GM12892 (cell line): ENCODE measurements around the gene PHF21B.
"Not testable (repeated sequence)": the region's sequence is repeated elsewhere in the genome, so short reads cannot be mapped to it uniquely, and the experiment has no call there.

ENCODE experiments used
- DNase-seq: peaks from one replicate; pipeline ENCODE4 v3.0.0; 2011; ENCODE audit not compliant: insufficient read length
- FAIRE-seq: peaks from 2 replicates; lab custom pipeline; 2011; peaks lifted over from hg19 to GRCh38; lab: Jason Lieb, UNC
- POLR2A ChIP-seq: IDR thresholded peaks from 2 replicates; pipeline ENCODE4 v1.6.1; 2011; ENCODE audit warnings: low read depth, low read length, control low read depth
- POLR2AphosphoS5 ChIP-seq: IDR thresholded peaks from 2 replicates; pipeline ENCODE4 v1.6.1; 2011; ENCODE audit warnings: low read depth, low read length, control low read depth
- TAF1 ChIP-seq: IDR thresholded peaks from 2 replicates; pipeline ENCODE4 v1.6.1; 2011; ENCODE audit warnings: low read depth, mild to moderate bottlenecking, control low read depth, low read length, borderline replicate concordance

Gene PHF21B

DNA sequence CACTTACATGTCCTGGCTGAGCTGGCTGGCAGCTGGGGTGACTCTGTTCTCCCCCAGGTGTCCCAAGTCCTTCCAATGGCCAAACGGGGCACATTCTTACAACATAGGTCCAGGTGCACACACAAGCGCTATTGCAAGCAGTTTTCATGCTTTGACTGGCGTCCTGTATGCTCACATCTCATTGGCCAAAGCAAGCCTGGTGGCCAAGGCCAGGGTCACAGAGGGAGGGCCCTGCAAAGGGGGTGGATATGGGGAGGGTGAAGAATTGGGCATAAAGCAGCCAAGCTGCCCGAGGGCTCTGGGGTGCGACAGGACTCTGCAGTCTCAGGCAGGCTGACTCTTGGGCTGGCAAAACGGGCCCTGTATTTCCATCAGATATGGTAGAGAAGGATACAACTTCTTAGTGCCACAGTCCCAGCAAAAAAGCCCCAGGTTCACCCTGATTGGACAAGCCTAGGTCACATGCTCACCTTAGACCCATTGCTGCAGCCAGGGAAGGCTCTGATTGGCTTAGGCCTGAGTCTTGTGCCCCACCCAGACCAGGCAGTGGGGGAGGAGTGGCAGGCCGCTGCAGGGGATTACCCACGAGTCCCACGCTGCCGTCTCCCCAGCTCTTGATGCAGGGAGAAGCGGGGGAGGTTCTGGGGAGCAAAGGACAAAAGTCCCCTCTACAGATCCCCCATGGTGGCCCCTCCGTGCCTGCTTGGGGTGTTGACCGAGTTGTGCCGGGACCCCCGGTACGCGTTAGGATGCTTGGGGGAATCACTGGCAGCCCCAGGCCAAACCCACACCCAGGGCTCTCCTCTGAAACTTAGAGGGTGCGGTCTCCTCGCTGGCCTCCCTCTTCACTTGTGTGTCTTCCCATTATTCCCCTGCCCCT is 146.6 kb downstream of the PHF21B start:
- TF ChIP-seq POLR2AphosphoS5, result no peak
- no peak for TF ChIP-seq POLR2A
- TF ChIP-seq TAF1, result no peak
- DNase-seq (no peak), FAIRE-seq (no peak)

DNA sequence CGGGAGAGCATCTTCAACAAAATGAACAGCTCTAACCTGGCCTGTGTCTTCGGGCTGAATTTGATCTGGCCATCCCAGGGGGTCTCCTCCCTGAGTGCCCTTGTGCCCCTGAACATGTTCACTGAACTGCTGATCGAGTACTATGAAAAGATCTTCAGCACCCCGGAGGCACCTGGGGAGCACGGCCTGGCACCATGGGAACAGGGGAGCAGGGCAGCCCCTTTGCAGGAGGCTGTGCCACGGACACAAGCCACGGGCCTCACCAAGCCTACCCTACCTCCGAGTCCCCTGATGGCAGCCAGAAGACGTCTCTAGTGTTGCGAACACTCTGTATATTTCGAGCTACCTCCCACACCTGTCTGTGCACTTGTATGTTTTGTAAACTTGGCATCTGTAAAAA is 147.5 kb downstream of the PHF21B start:
- FAIRE-seq (no peak), DNase-seq (no peak)
- TF ChIP-seq POLR2A, result no peak
- TF ChIP-seq TAF1, result no peak
- TF ChIP-seq POLR2AphosphoS5, result no peak

DNA sequence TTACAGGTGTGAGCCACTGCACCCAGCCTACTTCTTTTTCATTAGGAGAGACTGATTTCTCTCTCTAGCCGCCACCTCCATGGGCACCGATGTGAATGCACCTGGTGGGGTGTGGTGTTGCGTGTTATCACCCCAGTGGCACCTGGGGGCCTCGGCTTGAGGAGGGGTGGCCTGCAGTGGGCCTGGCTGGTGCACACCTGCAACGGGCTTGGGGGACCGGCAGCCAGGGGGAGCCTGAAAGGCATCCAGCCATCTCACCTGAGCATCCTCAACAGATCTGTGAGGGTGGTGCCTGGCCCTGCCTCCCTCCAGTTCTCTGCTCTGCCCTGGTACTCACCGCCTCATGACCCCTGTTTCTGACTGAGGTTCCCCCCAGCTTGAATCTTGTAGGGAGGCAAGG is 148.6 kb downstream of the PHF21B start:
- TF ChIP-seq POLR2AphosphoS5, result no peak
- no peak for TF ChIP-seq TAF1
- no peak for TF ChIP-seq POLR2A
- FAIRE-seq (no peak), DNase-seq (no peak)

DNA sequence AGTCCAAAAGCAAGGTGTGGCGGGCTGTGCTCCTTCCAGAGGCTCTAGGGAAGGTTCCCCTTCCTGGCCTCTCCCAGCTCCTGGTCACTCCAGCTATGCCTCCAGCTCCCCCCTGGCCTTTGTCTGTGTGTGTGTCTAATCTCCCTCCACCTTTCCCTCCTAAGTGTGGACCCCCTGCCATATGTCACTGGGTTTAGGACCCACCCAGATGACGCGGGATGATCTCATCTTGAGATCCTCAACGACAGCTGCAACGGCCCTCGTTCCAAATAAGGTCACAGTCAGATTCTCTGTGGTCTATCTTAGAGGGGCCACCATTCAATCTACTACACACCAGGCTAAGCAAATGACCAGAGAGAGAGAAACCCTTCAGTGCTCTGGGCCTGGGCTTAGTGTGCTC is 149.5 kb downstream of the PHF21B start:
- no peak for TF ChIP-seq TAF1
- TF ChIP-seq POLR2A, result no peak
- no peak for TF ChIP-seq POLR2AphosphoS5
- FAIRE-seq (no peak), DNase-seq (no peak)

DNA sequence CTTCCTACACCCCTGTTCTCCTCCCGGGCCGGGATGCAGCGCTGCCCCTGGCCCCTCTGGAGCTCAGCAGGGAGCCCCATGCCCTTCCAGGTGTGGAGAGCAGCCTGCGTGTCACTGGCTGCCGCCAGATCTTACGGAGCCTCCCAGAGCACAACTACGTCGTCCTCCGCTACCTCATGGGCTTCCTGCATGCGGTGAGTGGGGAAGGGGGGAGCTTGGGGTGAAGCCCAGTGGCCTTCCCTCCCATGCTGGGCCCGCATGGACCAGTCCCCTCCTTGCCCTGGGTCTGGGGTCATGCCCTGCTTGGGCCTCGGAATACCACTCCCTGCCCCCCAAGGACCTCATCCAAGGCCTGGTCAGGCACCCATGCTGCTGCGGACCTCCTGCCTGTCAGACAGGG is 150.2 kb downstream of the PHF21B start:
- no peak for FAIRE-seq

DNA sequence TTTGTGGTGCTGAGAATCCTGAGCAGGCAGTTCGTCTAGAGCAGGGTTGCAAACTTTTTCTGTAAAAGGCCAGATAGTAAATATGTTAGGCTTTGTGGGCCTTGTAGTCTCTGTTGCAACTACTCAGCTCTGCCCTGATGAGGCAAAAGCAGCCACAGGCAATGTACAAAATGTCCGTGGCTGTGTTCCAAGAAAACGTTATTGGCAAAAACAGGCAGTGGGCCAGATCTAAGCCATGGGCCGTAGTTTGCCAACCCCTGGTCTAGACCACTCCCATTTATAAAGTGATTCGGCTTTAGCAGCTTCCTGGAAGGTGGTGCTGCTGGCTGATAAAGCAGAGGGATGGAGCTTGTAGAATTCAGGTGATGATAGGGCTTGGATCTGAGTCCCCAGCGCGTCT is 151.0 kb downstream of the PHF21B start:
- not testable (repeated sequence) for FAIRE-seq, DNase-seq

More for the DNA sequence above, 150.2 kb downstream of the PHF21B start:
- no peak for TF ChIP-seq TAF1
- TF ChIP-seq POLR2AphosphoS5, result no peak
- no peak for TF ChIP-seq POLR2A
- DNase-seq, result no peak

DNA sequence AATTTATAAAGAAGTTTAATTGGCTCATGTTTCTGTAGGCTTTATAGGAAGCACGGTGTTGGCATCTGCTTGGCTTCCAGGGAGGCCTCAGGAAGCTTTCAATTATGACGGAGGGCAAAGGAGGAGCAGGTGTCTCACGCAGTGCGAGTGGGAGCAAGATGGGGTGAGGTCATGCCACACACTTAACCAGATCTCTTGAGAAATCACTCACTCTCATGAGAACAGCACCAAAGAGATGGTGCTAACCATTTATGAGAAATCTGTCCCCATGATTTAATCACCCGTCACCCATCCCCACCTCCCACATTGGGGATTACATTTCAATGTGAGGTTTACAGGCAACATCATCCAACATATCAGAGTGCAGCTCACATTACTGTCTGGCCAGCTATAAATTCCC is 153.9 kb downstream of the PHF21B start:
- FAIRE-seq, result no peak
- no peak for DNase-seq
- TF ChIP-seq POLR2AphosphoS5 (no peak), TAF1 (no peak), POLR2A (no peak)

DNA sequence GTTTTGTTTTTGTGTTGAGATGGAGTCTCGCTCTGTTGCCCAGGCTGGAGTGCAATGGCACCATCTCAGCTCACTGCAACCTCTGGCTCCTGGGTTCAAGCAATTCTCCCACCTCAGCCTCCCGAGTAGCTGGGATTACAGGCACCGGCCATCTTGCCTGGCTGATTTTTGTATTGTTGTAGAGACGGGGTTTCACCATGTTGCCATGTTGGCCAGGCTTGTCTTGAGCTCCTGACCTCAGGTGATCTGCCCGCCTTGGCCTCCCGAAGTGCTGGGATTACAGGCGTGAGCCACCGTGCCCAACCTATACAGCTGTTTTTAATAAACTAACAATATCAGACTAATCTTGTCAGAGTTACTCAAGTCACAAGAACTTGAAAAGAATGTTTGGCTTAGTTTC is 155.2 kb downstream of the PHF21B start:
- DNase-seq, FAIRE-seq: not testable (repeated sequence)

DNA sequence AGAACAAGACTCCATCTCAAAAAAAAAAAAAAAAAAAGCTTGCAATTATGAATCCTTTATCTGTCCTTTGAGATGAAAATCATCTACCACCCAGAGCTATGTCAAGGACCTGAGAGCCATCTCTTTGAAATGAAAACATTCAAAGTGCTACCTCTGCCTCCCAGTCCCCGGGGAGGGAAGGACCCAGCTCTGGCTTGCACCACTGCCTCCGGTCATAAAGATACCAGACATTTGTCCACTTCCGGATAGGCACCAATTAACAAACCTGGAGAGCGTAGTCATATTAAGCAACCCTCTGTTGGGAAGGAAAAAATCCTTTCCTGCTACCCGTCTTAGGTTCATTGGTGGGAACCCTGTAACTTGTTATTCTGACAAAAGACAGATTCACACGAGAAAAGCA is 158.9 kb downstream of the PHF21B start:
- TF ChIP-seq POLR2A (no peak), POLR2AphosphoS5 (no peak), TAF1 (no peak)
- no peak for DNase-seq
- no peak for FAIRE-seq

DNA sequence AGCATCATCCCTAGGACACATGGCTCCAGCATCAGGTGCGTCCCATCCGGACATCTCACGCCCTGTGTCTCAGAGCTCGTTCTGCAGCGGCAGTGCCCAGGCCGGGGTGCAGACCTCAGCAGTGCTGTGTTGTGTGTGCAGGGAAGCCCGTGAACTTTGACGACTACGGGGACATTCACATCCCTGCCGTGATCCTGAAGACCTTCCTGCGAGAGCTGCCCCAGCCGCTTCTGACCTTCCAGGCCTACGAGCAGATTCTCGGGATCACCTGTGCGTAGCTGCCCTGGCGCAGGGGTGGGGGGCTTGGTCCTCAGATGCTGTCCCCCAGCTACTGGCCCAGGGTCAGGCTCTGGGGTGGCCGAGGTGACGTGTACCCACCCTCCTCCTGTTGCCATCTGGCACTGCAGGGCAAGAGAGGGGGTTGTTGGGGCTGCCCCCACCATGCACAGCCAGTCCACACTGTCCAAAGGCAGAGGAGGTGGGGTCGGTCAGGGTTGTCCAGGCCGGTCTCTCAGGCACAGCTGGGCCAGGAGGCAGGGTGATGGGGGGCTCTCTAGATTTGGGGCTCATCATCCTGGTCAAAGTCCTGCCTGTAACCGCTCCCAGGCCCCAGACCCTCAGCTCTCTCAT is 160.9 kb downstream of the PHF21B start:
- TF ChIP-seq TAF1, result no peak
- TF ChIP-seq POLR2A, result no peak
- TF ChIP-seq POLR2AphosphoS5, result no peak
- FAIRE-seq (no peak), DNase-seq (no peak)

DNA sequence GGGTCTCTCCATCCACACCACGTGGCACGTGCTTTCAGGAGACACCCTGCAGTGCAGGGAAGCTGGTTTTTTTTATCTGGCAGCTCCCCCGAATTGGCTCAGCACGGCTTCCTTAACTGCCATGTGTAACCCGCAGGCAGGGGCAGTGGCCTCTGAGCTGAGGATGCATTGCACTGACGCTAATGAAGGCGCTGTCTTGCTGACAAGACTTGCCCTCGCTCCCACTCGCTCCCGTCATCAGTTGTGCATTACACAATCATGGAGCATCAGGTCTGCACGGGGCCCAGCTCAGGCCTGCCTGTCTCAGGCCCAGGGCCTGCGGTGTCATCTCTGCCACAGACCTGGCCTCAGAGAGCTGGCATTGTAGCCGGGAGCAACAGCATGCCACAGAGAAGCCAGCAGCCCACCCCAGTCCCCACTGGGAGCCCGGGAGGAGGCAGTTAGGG is 161.5 kb downstream of the PHF21B start:
- no peak for FAIRE-seq
- no peak for DNase-seq
- TF ChIP-seq POLR2A, result no peak
- TF ChIP-seq TAF1, result no peak
- TF ChIP-seq POLR2AphosphoS5, result no peak

DNA sequence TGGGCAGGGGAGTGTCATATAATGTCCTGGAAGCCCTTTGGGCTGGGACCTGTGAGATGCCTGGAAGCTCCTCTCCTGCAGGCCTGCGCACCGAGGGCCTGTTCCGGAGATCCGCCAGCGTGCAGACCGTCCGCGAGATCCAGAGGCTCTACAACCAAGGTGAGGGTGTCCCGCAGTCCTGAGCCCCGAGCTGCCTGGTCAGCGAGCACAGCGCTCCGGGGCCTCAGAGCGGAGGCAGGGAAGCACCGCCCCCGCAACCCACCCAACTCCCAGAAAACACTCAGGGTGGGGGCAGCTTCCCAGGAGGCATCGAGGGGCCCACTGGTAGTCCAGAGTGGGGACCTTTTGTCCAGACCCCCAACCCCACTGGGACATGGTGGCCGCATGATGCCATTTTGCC is 161.9 kb downstream of the PHF21B start:
- no peak for DNase-seq
- no peak for FAIRE-seq
- TF ChIP-seq TAF1 (no peak), POLR2A (no peak), POLR2AphosphoS5 (no peak)
